Fibroblast of villous mesenchyme (primary cell): ENCODE results near the gene MINDY4B. TPM values are rescaled to one million over a fixed set of nuclear protein-coding genes. Genes with fewer than 3 reads are reported as not detected.

ENCODE experiments used
- DNase-seq: peaks from one replicate; pipeline ENCODE4 v3.0.0-alpha.2; 2010; ENCODE audit warnings: low read depth
- H3K4me3 ChIP-seq: 2 replicates; pipeline ENCODE4 v1.5.1; 2011; ENCODE audit warnings: low read depth, mild to moderate bottlenecking, low read length
- total RNA-seq: library from RNA; depleted of rRNA; stranded (reverse); fragments of >200 nt; gene quantifications from 2 replicates; pipeline ENCODE4 v1.2.3, GENCODE V29; 2012
- TF ChIP-seq, protein P1 (sequence below): IDR thresholded peaks from 2 replicates; pipeline ENCODE4 v1.5.1; 2012; ENCODE audit warnings: low read depth, mild to moderate bottlenecking, low read length; ENCODE audit not compliant: insufficient read depth

The MINDY4B gene
- total RNA-seq, 1 donor, result not detected

DNA sequence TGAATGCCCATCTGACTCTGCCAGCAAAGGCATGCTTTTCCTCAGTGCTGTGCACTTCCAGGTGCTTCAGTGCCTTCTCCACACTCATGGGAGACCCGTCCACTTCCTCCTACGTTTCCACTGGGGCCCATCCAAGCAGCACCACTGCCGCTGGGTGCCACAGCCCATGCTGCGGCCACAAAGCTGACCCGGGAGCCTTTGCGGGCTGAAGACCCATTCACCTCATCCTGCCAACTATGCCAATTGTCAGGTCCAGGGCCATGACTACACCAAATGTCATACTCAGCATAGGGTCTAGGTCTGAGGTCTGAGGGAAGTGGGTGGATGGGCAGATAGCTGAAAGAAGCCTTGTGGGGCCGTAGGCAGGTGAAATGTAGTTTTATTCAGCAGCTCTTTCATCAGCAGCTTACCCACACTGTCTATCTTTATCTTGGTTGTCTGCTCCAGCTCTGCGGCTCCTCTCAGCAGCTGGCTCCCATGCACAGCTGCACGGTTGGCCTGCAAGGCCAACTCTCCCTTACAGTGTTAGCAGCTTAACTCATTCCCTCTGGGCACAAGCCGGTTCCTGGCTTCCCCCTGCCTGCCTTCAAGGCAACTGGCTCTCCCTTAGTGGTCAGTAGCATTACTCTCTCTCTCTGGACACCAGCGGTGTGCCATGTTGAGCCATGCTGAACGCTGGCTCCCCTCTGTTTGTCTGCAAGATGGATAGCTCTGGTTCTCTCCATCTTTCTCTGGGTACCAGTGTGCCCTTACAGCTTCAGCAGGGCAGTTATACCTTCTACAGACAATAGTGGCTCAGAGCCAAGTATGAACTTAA is 78.6 kb downstream of the MINDY4B start:
- H3K4me3 ChIP-seq, result no peak overlapping the region
- DNase-seq, result no peak
- TF ChIP-seq, protein P1, sequence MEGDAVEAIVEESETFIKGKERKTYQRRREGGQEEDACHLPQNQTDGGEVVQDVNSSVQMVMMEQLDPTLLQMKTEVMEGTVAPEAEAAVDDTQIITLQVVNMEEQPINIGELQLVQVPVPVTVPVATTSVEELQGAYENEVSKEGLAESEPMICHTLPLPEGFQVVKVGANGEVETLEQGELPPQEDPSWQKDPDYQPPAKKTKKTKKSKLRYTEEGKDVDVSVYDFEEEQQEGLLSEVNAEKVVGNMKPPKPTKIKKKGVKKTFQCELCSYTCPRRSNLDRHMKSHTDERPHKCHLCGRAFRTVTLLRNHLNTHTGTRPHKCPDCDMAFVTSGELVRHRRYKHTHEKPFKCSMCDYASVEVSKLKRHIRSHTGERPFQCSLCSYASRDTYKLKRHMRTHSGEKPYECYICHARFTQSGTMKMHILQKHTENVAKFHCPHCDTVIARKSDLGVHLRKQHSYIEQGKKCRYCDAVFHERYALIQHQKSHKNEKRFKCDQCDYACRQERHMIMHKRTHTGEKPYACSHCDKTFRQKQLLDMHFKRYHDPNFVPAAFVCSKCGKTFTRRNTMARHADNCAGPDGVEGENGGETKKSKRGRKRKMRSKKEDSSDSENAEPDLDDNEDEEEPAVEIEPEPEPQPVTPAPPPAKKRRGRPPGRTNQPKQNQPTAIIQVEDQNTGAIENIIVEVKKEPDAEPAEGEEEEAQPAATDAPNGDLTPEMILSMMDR, result no peak

- no peak for DNase-seq
- H3K4me3 ChIP-seq, result no peak overlapping the region
- TF ChIP-seq, protein P1, result no peak
Observed at GRCh38 chr3:150825916-150826377, 79.3 kb downstream of the MINDY4B start.

DNA sequence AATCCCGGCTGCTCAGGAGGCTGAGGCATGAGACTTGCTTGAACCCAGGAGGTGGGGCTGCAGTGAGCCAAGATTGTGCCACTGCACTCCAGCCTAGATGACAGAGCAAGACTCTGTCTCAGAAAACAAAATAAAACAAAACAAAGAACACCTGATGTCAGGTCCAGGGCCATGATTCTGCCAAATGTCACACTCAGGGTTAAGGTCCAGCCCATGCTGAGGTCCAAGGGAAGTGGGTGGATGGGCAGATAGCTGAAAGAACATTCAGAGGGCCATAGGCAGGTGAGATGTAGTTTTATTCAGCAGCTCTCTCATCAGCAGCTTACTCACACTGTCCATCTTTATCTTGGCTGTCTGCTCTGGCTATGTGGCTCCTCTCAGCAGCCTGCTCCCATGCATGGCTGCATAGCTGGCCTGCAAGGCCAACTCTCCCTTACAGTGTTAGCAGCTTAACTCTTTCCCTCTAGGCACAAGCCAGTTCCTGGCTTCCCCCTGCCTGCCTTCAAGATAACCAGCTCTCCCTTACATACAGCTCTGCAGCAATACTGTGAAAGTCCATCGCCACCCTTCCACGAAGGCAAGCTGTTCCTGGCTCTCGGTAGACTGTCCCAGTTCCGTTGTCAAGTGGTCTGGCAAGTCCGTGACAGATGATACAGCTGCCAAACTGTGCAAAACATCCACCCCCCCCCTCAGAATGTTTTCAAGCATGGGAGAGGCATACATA is 79.9 kb downstream of the MINDY4B start:
- TF ChIP-seq, protein P1, result no peak
- no peak overlapping the region for H3K4me3 ChIP-seq
- DNase-seq, result no peak

DNA sequence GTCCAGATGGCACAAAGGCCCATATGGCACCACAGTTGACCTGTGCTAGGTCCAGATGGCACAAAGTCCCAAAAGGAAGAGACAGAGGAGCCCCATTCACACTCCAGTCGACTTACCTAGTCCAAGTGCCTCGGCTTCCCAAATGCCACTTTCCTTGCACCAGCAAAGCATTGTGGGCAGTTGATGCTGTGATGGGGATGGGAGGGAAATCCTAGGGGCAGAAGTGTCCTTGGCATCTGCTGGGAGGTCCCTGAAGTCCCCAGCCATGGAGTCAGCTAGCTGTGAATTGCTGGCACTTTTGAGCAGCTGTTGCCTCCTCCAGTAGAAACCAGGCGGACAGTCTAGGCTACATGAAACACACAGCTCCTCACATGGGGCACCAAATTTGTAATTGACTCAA is 82.0 kb downstream of the MINDY4B start:
- TF ChIP-seq, protein P1, result no peak

GRCh38 chr3:150822636-150823035 is 82.6 kb downstream of the MINDY4B start:
- DNase-seq, result no peak
- H3K4me3 ChIP-seq, result no peak overlapping the region
- TF ChIP-seq, protein P1, result no peak

More for the DNA sequence above, 82.0 kb downstream of the MINDY4B start:
- DNase-seq, result no peak
- H3K4me3 ChIP-seq, result no peak overlapping the region

Other genes with a start within 250 kb of the MINDY4B start
- gene ERICH6, start 201.5 kb downstream of the MINDY4B start, total RNA-seq, result 0.32 and 0.43 TPM in 2 replicates
- 30.2 and 63.8 TPM in 2 replicates for gene SIAH2, start 142.3 kb downstream of the MINDY4B start, total RNA-seq
- not detected in 2 replicates for gene CLRN1, start 67.3 kb upstream of the MINDY4B start, total RNA-seq
- 0.32 and 1.3 TPM in 2 replicates for gene MED12L, start 180.2 kb upstream of the MINDY4B start, total RNA-seq